K562 (cell line): ENCODE measurements around the gene MTG2. TPM values are rescaled to one million over a fixed set of nuclear protein-coding genes. Genes with fewer than 3 reads are reported as not detected.

ENCODE experiments used
- E4F1 ChIP-seq: fragments of 250-450 bp; sonication (Bioruptor Pico); IDR thresholded peaks from 2 replicates; pipeline ENCODE4 v1.5.0; 2021; ENCODE audit warnings: mild to moderate bottlenecking, borderline replicate concordance
- FOXK1 ChIP-seq: sonication (generic); formaldehyde crosslinking; IDR thresholded peaks from 2 replicates; pipeline ENCODE4 v1.8.0; 2022; ENCODE audit warnings: missing genetic modification reagents, mild to moderate bottlenecking, borderline replicate concordance
- HNRNPLL ChIP-seq: fragments of 200-400 bp; formaldehyde crosslinking; IDR thresholded peaks from 2 replicates; pipeline ENCODE4 v1.6.1; 2017; ENCODE audit warnings: low read length, low read depth, mild to moderate bottlenecking; ENCODE audit not compliant: poor library complexity, severe bottlenecking
- KDM4B ChIP-seq, 2 experiments: fragments of 450-650 bp in 1 of 2; sonication (generic) in 1 of 2; IDR thresholded peaks; 2 replicates each; pipeline ENCODE4 v1.6.1; 2016 to 2017; ENCODE audit warnings: borderline replicate concordance in 2 of 2, antibody characterized with exemption in 1 of 2, low read depth in 1 of 2, mild to moderate bottlenecking in 1 of 2
- KLF13 ChIP-seq: fragments of 450-650 bp; IDR thresholded peaks from 2 replicates; pipeline ENCODE4 v1.6.1; 2016; ENCODE audit warnings: missing genetic modification characterization, low read depth, mild to moderate bottlenecking, missing compliant biosample characterization, moderate library complexity, borderline replicate concordance
- KLF16 ChIP-seq: IDR thresholded peaks from 2 replicates; pipeline ENCODE4 v1.6.1; 2016; ENCODE audit warnings: antibody characterized with exemption
- MEIS2 ChIP-seq: fragments of 450-650 bp; IDR thresholded peaks from 2 replicates; pipeline ENCODE4 v1.6.1; 2014; ENCODE audit warnings: mild to moderate bottlenecking; ENCODE audit not compliant: partially characterized antibody
- MTA1 ChIP-seq: fragments of 450-650 bp; IDR thresholded peaks from 2 replicates; pipeline ENCODE4 v1.6.1; 2017; ENCODE audit warnings: borderline replicate concordance
- NFE2L1 ChIP-seq: fragments of 450-650 bp; IDR thresholded peaks from 2 replicates; pipeline ENCODE4 v1.6.1; 2016; ENCODE audit warnings: missing genetic modification characterization, low read depth, mild to moderate bottlenecking, missing compliant biosample characterization, moderate library complexity, borderline replicate concordance
- PATZ1 ChIP-seq: fragments of 250-450 bp; sonication (Bioruptor Pico); IDR thresholded peaks from 2 replicates; pipeline ENCODE4 v1.5.0; 2020; ENCODE audit warnings: mild to moderate bottlenecking, borderline replicate concordance
- SMARCA4 ChIP-seq: fragments of 450-650 bp; IDR thresholded peaks from 2 replicates; pipeline ENCODE4 v1.6.1; 2016
- TAF1 ChIP-seq: IDR thresholded peaks from 2 replicates; pipeline ENCODE4 v1.6.1; 2011; ENCODE audit warnings: mild to moderate bottlenecking, low read length, moderate library complexity; ENCODE audit not compliant: insufficient read depth, control insufficient read depth, severe bottlenecking; ENCODE audit errors: extremely low read depth
- TARDBP ChIP-seq: fragments of 450-650 bp; IDR thresholded peaks from 2 replicates; pipeline ENCODE4 v1.6.1; 2016
- TGIF2 ChIP-seq: sonication (generic); formaldehyde crosslinking; IDR thresholded peaks from 2 replicates; pipeline ENCODE4 v1.8.1; 2022; ENCODE audit warnings: mild to moderate bottlenecking, missing genetic modification reagents, moderate library complexity
- THAP12 ChIP-seq: fragments of 250-450 bp; sonication (Bioruptor Pico); IDR thresholded peaks from 2 replicates; pipeline ENCODE4 v1.9.0; 2021; ENCODE audit warnings: mild to moderate bottlenecking, inconsistent platforms
- YBX1 ChIP-seq: fragments of 450-650 bp; IDR thresholded peaks from 2 replicates; pipeline ENCODE4 v1.7.1; 2016; ENCODE audit warnings: mild to moderate bottlenecking
- ZBTB8A ChIP-seq: fragments of 450-650 bp; IDR thresholded peaks from 2 replicates; pipeline ENCODE4 v1.6.1; 2018; ENCODE audit warnings: mild to moderate bottlenecking, moderate library complexity; ENCODE audit not compliant: partially characterized antibody
- ZKSCAN8 ChIP-seq: fragments of 200-800 bp; sonication (Bioruptor generic); IDR thresholded peaks from 2 replicates; pipeline ENCODE4 v1.6.1; 2016; ENCODE audit warnings: missing genetic modification characterization, missing compliant biosample characterization
- ZNF232 ChIP-seq: sonication (generic); formaldehyde crosslinking; IDR thresholded peaks from 2 replicates; pipeline ENCODE4 v1.8.0; 2022; ENCODE audit warnings: mild to moderate bottlenecking, missing genetic modification reagents
- ZNF3 ChIP-seq: fragments of 250-450 bp; sonication (Bioruptor Pico); IDR thresholded peaks from 2 replicates; pipeline ENCODE4 v1.5.0; 2021; ENCODE audit warnings: mild to moderate bottlenecking, moderate library complexity
- ZNF384 ChIP-seq: IDR thresholded peaks from 2 replicates; pipeline ENCODE4 v1.6.1; 2012; ENCODE audit warnings: low read depth, low read length, improper control_type of control experiment
- ZNF830 ChIP-seq: fragments of 250-450 bp; sonication (Bioruptor Pico); IDR thresholded peaks from 2 replicates; pipeline ENCODE4 v1.5.0; 2021; ENCODE audit warnings: mild to moderate bottlenecking
- polyA plus RNA-seq, 8 experiments: library from polyadenylated mRNA; depleted of rRNA in 4 of 8; stranded (reverse) in 5 of 8; unstranded in 3 of 8; fragments of >200 nt; fragmentation: Nextera tagmentation in 2 of 8; fragmentation: Illumina TruSeq in 1 of 8; extraction: Ambion mirVana in 2 of 8; extraction: Trizol in 1 of 8; gene quantifications; 2 replicates each; pipeline versions ENCODE4 v1.2.1 to v1.2.3, GENCODE V29; 2011 to 2014; ENCODE audit warnings: inconsistent platforms in 1 of 8, missing spikeins in 1 of 8
- total RNA-seq, 7 experiments: library from RNA; depleted of rRNA in 6 of 7; stranded (reverse); fragments of >200 nt in 6 of 7; fragmentation: Illumina TruSeq in 2 of 7; extraction: Trizol in 2 of 7; gene quantifications; 2 replicates each; pipeline versions ENCODE4 v1.2.1 to v1.2.3, GENCODE V29; 2011 to 2021; ENCODE audit warnings: low replicate concordance in 1 of 7

Gene MTG2
- total and polyA plus RNA-seq, 9 of the 15 experiments (the other 6 are each of a cell fraction or from before 2014, with no cell fraction given): 8.7 to 67.5 (median 44.5) TPM

- TF ChIP-seq THAP12 (CRISPR knock-in tag): no peak
- TF ChIP-seq KDM4B (IDR thresholded peaks at IDR 0.05; ENCODE audit: borderline replicate concordance in 2 of 2, low read depth in 1 of 2): no peak
- TF ChIP-seq ZNF232 (CRISPR knock-in tag): no peak
- TF ChIP-seq TGIF2: no peak
- TF ChIP-seq ZNF830 (CRISPR knock-in tag): no peak
- no peak for TF ChIP-seq ZNF384
- no peak for TF ChIP-seq HNRNPLL
- TF ChIP-seq NFE2L1: no peak
- TF ChIP-seq ZKSCAN8 (CRISPR knock-in tag): no peak
- TF ChIP-seq MEIS2: peak; percentile 43
- peak; percentile 58; the same call in 1 of the 2 replicates for TF ChIP-seq KLF13
- TF ChIP-seq ZBTB8A: no peak
- peak; percentile 22 for TF ChIP-seq TAF1
- no peak for TF ChIP-seq PATZ1 (CRISPR knock-in tag)
- no peak for TF ChIP-seq KLF16
- no peak for TF ChIP-seq FOXK1 (CRISPR knock-in tag)
- TF ChIP-seq SMARCA4: no peak
- TF ChIP-seq E4F1: no peak
- TF ChIP-seq YBX1: no peak
- TF ChIP-seq MTA1: no peak
- no peak for TF ChIP-seq ZNF3 (CRISPR knock-in tag)
- no peak for TF ChIP-seq TARDBP
Measured at GRCh38 chr20:62237801-62238568, 55.2 kb downstream of the MTG2 start, which contains the start of gene OSBPL2 (continued).
